Activated naive CD8-positive, alpha-beta T cell treated with anti-CD3 and anti-CD28 coated beads, Interleukin-2, amount 50 U/mL, for 24 hours (primary cell): ENCODE results near the gene CPT1A.

Experiments used
- ATAC-seq: fragments of 150-1000 bp; cut with Tn5 transposase; one replicate; pipeline ENCODE4 v1.10.0; 2021
- DNase-seq: peaks from one replicate; pipeline ENCODE4 v3.0.0; 2021
- H3K27ac Mint-ChIP-seq: one replicate; pipeline ENCODE4 v1.8.0; 2021; ENCODE audit warnings: mild to moderate bottlenecking, mixed read lengths
- H3K27me3 Mint-ChIP-seq: one replicate; pipeline ENCODE4 v1.8.0; 2021; ENCODE audit warnings: mixed read lengths
- H3K36me3 Mint-ChIP-seq: one replicate; pipeline ENCODE4 v1.8.0; 2021; ENCODE audit warnings: low read depth, mixed read lengths
- H3K4me1 Mint-ChIP-seq: one replicate; pipeline ENCODE4 v1.8.0; 2021; ENCODE audit warnings: mixed read lengths
- H3K4me3 Mint-ChIP-seq: one replicate; pipeline ENCODE4 v1.8.0; 2021; ENCODE audit warnings: mild to moderate bottlenecking, moderate library complexity, mixed read lengths
- H3K9me3 Mint-ChIP-seq: one replicate; pipeline ENCODE4 v1.8.0; 2021; ENCODE audit warnings: mixed read lengths

Gene CPT1A

DNA sequence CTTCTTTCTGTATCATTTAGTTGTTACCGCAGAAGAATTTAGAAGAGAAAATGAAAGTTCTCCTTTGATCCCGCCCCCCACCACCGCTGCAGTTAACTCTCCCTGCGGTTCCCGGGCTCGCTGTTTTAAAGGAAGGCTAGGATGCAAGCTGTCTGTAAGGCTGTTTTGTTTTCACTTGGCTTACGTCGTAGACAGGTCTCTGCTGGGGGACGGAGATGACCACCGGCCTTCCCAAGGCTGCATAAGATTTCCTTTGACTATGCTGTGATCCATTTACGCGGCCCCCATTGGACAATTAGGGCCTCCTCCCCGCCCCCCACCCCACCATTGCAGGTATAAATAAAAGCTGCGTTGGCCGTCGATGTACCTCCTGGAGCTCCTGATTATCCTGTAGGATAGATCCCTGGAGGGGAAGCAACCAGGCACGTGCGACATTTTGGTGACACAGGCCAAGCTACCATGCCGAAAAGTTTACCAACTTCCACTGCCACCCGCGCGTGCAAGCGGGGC lies 1.4 kb upstream of the CPT1A start:
- peaks cover 39% of the 10 kb centered on the region for H3K4me1 Mint-ChIP-seq
- ATAC-seq (no peak), DNase-seq (peak; percentile 54)
- peaks cover 5% of the 10 kb centered on the region for H3K27me3 Mint-ChIP-seq
- no peaks in the 10 kb centered on the region for H3K36me3 Mint-ChIP-seq
- H3K9me3 Mint-ChIP-seq, result no peaks in the 10 kb centered on the region
- peak overlapping the region; percentile 72 for H3K27ac Mint-ChIP-seq
- peak overlapping the region; percentile 87 for H3K4me3 Mint-ChIP-seq

DNA sequence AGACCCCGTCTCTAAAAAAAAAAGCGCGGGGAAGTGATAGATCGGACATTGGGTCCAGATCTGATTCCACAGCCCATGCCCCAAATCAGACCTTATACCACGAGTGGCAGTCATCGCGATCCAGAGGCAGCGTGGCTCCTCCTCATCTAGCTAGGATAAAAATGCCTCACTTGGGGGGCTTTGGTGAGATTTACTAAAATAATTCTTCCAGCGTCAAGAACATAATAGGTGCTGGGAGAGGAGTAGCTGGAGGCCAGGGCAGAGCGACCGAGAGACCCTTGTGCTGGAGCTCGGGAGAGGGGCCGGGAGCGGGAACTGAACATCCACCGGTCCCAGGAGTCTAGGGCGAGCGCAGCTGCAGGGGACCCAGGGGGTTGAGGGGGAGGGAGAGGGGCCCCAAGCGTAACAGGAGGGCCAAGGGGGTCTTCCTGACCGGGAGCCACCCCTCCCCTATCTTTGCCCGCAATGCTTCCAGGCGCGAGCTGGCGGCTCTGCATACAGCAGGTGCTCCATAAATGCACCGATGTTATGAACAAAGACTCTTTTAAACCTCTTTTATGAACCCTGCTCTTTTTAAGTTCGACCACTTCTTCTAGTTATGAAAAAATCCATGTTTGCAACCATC lies 823 bp upstream of the CPT1A start:
- peak; percentile 16 for DNase-seq
- Mint-ChIP-seq H3K27me3 (peaks cover 5% of the 10 kb centered on the region), H3K9me3 (no peaks in the 10 kb centered on the region), H3K4me3 (peak overlapping the region; percentile 87), H3K36me3 (no peaks in the 10 kb centered on the region), H3K27ac (peak overlapping the region; percentile 72), H3K4me1 (peaks cover 45% of the 10 kb centered on the region)
- no peak for ATAC-seq

DNA sequence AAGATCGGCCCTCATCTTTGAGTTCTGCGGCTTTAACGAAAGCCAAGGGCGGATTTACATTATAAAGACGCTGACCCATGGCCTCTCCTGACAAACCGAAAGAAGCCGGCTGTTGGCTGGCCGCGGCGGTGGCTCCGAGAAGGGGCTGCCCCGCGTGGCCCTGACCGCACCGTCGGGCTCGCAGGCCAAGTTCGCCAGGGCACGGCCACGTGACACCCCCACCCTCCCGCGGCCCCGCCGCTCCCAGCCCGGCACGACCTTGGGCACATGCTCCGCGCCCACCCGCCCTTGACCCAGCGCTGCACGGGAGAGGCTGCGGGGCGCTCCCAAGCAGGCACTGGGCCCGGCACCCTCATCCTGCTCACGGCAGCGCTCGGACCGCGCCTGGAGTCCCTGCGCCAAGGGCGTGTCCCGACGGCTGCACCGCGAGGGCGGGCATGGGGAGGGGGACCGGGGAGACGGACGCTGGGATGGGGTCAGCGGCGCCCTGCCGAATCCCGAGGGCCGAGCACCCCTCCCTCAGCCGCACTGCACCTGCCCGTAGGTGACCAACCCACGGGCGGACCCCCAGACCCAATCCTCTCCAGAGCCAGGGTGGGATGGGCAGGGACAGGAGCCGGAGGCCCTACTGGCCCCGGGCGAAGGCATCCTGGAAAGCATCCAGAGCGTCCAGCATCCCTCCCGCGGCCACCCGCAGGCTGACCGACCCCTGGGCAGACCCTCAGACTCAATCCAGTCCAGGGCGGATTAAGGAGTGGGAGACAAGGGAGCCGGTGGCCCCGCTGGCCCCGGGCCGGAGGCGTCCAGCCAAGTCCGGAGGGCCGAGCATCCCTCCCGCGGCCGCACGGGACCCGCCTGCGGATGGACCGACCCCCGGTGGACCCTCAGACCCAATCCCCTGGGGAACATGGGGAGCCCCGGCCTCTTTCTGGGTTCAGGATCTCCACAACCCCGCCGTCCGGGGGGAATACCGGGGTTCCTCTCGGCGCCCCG lies 759 bp downstream of the CPT1A start:
- Mint-ChIP-seq H3K9me3 (no peaks in the 10 kb centered on the region), H3K36me3 (no peaks in the 10 kb centered on the region), H3K27ac (peak overlapping the region; percentile 89), H3K4me1 (peaks cover 55% of the 10 kb centered on the region), H3K27me3 (peaks cover 5% of the 10 kb centered on the region), H3K4me3 (peak overlapping the region; percentile 81)
- ATAC-seq (no peak), DNase-seq (peak; percentile 39)

DNA sequence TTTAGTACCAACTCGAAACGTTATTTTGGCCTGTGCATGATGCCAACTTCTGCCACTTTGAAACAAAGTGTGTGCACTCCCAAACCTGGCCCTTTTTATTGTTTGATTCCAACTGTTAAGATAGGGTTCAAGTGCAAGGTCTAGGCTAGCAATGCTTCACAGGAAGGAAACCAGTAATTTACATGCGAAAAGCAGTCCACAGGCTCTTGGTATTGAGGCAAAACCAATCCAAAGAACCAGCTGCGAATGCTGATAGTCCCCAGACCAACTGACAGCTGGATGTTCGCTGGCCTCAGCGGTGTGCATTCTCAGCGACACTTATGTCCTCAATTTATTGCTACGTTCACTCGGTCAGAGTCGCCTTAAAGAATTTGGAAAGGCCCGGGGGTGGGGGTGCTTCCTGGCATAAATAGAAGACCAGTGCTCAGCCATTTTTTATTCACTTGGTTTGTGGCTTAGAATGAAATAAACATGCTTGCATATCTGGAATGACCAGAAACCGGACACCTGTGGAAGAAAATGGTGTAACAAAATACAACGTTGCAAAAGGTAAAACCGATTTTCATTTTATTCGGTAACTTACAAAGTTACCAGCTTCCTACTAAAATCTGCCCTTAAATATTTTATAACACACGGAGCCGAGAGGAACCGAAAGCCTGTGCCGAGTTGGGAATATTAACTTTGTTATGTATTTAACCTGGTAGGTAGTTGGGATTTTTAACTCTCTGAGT lies 1.6 kb downstream of the CPT1A start:
- Mint-ChIP-seq H3K4me3 (peak overlapping the region; percentile 81), H3K36me3 (no peaks in the 10 kb centered on the region), H3K9me3 (no peaks in the 10 kb centered on the region), H3K4me1 (peaks cover 63% of the 10 kb centered on the region), H3K27me3 (peaks cover 1% of the 10 kb centered on the region), H3K27ac (peak overlapping the region; percentile 89)
- no peak for ATAC-seq
- DNase-seq, result peak; percentile 20

DNA sequence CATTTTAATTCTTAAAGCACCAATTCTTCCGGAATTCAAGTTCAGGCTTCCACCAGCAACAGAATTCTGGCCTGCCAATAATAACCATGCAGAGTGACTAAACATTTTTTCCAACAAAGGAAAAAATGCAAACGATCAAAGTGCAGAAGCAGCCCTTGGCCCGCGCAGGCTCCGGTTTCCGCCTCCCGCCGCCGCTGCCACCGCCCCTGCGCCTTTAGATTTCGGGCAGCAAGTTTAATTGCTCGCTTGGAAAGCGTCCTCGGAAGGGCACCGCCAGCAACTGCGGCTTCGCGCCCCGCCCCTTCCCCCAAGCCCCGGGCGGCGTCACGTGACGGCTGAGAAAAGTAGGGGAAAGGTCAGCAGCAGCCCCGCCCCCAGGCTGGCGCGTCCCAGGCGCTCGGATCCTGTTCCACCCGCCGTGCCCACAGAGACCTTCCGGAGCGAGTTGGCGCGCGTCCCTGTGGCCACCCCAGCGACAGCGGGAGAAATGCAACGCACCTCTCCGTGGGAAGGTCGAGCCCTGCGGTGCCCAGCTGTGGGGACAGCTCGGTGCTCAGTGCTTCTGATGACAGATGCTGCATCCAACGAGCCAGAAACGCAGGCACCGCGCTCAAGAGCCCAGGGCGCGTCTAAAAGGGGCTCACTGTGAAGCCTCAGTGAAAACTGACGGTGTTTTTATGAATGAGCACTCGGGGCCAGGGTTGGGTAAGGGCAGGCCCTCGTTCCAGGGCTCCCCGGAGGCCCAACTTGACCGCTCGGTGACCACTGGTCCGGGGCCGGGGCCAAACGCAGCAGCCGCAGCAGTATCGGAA lies 2.5 kb downstream of the CPT1A start:
- no peaks in the 10 kb centered on the region for H3K36me3 Mint-ChIP-seq
- peaks cover 1% of the 10 kb centered on the region for H3K27me3 Mint-ChIP-seq
- DNase-seq, result peak; percentile 98
- H3K4me1 Mint-ChIP-seq, result peaks cover 63% of the 10 kb centered on the region
- peak overlapping the region; percentile 89 for H3K27ac Mint-ChIP-seq
- H3K4me3 Mint-ChIP-seq, result peak overlapping the region; percentile 81
- ATAC-seq, result peak; percentile 67
- H3K9me3 Mint-ChIP-seq, result no peaks in the 10 kb centered on the region

DNA sequence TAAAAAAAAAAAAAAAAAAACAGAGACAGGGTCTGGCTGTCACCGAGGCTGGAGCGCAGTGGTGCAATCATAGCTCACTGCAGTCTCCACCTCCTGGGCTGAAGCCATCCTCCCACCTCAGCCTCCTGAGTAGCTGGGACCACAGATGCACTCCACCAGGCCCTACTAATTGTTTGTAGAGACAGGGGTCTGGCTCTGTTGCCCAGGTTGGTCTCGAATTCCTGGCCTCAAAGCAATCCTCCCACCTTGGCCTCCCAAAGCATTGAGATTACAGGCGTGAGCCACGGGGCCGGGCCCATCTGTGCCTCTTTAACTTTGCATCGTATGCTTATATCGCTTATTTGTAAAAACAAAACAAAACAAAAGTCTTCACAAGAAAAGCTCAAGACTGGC lies 3.1 kb downstream of the CPT1A start:
- Mint-ChIP-seq H3K9me3 (no peaks in the 10 kb centered on the region), H3K4me1 (peaks cover 60% of the 10 kb centered on the region), H3K27me3 (peaks cover 1% of the 10 kb centered on the region), H3K36me3 (no peaks in the 10 kb centered on the region), H3K27ac (peak overlapping the region; percentile 89), H3K4me3 (peak overlapping the region; percentile 81)
- DNase-seq (peak; percentile 43), ATAC-seq (no peak)

DNA sequence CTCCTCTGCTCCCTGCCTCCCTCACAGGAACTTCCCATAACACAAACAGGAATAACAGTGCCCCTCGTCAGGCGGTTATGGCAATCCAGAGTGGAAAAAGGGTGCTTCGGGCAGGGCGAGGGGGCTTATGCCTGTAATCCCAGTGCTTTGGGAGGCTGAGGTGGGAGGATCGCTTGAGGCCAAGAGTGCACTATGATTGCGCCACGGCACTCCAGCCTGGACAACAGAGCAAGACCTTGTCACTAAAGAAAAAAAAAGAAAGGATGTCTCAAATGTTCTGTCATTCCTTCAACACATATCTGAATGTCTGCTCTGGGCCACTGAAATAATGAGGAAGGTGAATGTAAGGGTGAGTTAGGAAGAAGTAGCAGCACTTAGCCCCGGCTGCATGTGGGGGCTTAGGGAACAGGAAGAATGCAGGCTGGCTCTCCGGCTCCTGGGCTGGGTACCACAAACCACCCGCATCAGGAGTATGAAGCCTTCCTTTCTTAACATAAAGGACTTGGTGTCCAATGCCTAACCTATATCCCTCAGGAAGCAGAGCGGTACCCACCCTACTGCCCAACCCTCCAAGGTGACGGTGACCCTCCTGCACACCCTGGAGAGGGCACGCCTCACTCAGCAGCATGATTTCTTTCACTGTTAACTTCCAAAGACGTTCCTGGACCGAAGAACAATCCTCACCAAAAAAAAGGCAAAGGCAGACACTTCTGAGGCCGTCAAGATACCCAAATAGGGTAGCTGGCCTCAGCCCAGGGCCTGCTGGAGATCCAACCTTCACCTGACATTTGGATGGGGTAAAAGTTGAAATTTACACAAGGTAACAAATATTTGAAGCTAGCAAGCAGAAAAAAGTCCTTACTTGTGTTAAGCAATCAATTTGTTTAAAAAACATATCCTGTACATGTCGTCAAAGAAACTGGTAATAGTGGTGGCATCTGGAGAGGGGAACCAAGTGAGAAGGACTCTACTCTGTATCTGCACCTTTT lies 3.8 kb downstream of the CPT1A start:
- DNase-seq, result no peak
- Mint-ChIP-seq H3K27ac (peak overlapping the region; percentile 89), H3K4me1 (peaks cover 54% of the 10 kb centered on the region), H3K9me3 (no peaks in the 10 kb centered on the region), H3K36me3 (no peaks in the 10 kb centered on the region), H3K4me3 (peak overlapping the region; percentile 81), H3K27me3 (peaks cover 1% of the 10 kb centered on the region)
- ATAC-seq, result no peak

DNA sequence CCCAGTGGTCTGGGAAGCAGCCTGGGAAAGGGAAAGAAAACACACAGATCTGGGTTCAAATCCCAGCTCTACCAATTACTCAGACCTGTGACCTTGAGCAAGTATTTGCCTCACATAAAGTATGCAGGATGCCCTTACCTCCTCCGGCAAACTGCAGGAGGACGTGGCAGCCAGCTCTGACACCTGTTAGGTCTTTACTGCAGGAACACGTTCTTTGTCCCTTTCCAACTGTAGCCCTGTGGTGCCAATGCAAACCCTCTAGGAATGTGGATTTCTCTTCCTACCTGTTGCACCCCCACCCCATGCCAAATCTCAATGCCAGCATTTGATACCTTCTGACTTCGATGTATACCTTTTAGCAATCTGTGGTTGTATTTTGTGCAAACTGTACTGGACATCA lies 6.0 kb downstream of the CPT1A start:
- ATAC-seq (no peak), DNase-seq (no peak)
- Mint-ChIP-seq H3K9me3 (no peaks in the 10 kb centered on the region), H3K4me1 (peaks cover 46% of the 10 kb centered on the region), H3K27ac (no peak overlapping the region), H3K27me3 (no peaks in the 10 kb centered on the region), H3K4me3 (no peak overlapping the region), H3K36me3 (no peaks in the 10 kb centered on the region)

DNA sequence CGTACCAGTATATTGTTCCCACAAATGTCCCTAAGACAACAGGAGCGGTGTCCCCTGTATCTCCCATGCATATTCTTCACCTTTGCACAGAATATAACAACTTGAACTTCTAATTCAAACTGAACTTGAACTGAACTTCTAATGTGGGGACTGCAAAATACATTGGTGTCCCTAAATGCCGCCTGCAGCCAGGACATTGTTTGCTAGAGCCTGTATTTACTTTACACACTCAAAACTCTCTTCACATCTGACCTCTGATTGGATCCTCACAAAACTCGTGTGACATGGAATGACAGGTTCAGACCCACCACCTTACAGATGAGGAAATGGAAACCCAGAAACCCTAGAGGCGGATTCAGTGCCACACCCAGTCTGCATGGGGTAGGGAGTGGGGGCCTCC lies 6.4 kb downstream of the CPT1A start:
- no peak for ATAC-seq
- Mint-ChIP-seq H3K36me3 (no peaks in the 10 kb centered on the region), H3K27me3 (no peaks in the 10 kb centered on the region), H3K9me3 (no peaks in the 10 kb centered on the region), H3K27ac (no peak overlapping the region), H3K4me1 (peaks cover 44% of the 10 kb centered on the region), H3K4me3 (no peak overlapping the region)
- no peak for DNase-seq

DNA sequence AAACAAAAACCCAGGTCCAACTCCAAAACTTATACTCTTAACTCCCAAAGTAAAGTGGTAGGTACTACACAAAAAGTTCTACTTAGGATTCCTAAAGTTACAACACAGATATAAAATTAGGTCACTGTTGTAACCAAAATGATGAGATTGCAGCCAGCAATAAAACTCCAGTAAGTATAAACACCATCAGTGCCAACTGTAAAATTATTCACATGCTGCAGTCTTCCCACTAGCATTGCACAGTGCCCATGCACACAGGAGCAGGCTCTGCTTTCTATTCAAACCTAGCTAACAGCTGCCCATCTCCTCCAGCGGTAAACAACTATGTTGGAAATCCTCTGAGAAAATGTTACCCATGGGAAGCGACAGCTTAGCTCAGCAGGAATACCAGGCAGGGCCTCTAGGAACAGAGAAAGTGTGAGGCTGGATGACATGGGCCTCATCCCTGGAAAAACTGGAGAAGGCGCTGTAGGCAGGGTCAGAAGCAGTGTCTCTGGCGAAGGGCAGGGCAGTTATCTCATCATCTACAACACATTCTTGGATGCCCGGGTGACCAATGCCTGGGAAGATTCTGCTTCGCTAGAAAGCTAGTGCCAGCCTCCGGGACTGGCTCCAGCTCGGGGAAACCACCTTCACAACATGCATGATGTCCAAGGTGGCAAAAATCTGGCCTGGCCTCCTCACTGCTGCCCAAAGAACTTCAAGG lies 9.1 kb downstream of the CPT1A start:
- Mint-ChIP-seq H3K27me3 (no peaks in the 10 kb centered on the region), H3K4me1 (peaks cover 38% of the 10 kb centered on the region), H3K9me3 (no peaks in the 10 kb centered on the region), H3K36me3 (no peaks in the 10 kb centered on the region), H3K4me3 (no peak overlapping the region), H3K27ac (no peak overlapping the region)
- DNase-seq (no peak), ATAC-seq (no peak)

DNA sequence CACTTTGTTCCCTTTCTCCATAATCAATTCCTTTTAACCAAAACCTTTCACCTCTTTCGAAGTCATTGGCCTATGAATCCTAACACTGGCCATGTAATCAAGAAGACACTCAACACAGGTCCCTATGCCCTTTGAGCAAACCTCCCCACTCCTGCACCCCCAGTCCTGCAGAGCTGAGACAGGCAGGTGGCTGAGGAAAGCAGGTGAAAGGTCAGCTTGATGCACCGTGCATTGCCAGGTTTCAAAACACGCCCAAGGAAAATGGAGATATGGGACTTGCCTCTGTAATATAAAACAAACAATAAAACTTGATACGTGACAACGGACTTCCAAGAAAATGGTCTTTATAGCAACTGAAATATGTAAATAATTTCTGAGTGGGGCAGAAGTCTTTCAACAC lies 10.6 kb downstream of the CPT1A start:
- Mint-ChIP-seq H3K9me3 (no peaks in the 10 kb centered on the region), H3K27me3 (no peaks in the 10 kb centered on the region), H3K36me3 (no peaks in the 10 kb centered on the region), H3K27ac (no peak overlapping the region), H3K4me3 (no peak overlapping the region), H3K4me1 (peaks cover 35% of the 10 kb centered on the region)
- no peak for ATAC-seq
- no peak for DNase-seq

DNA sequence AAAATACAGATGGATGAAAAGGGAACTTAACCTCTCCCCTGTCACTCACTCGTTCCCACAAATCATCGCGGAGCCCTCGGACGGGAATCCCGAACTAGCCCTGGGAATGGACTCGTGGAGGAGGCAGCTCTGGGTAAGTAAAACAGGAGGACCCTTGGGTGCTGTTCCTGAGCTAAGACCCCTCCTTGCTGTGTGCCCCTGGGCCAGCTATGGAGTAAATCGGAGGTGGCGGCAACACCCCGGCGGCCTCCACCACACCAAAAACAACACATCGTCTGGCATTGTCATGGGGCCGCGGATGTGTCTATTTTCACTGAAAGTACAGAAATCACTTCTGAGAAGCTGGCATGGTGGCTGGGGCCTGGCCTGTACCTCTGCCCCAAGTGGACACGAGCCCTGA lies 12.1 kb downstream of the CPT1A start:
- Mint-ChIP-seq H3K4me1 (peaks cover 39% of the 10 kb centered on the region), H3K36me3 (no peaks in the 10 kb centered on the region), H3K27ac (no peak overlapping the region), H3K4me3 (no peak overlapping the region), H3K27me3 (no peaks in the 10 kb centered on the region), H3K9me3 (no peaks in the 10 kb centered on the region)
- DNase-seq (no peak), ATAC-seq (no peak)
